Stimulated activated CD8-positive, alpha-beta memory T cell treated with anti-CD3 and anti-CD28 coated beads, Interleukin-15, amount 100 ng/mL, for 24 hours (primary cell): ENCODE results near the gene MEI1.
"Not testable (repeated sequence)": the region's sequence is repeated elsewhere in the genome, so short reads cannot be mapped to it uniquely, and the experiment has no call there.

Source experiments
- DNase-seq: peaks from one replicate; pipeline ENCODE4 v3.0.0-alpha.2; 2020; ENCODE audit warnings: low read depth

MEI1 gene

GRCh38 chr22:41699264-41700107, at the start of gene MEI1:
MEI1 (plus strand) TSS chr22:41699503; CDS start chr22:41699539, 36 bp downstream.
- peak; percentile 83 for DNase-seq

- no peak for DNase-seq
These were observed 49.1 kb upstream of the MEI1 start for GRCh38 chr22:41650229-41650628.

GRCh38 chr22:41650821-41651220, 48.5 kb upstream of the MEI1 start:
- no peak for DNase-seq

GRCh38 chr22:41654322-41654721, 45.0 kb upstream of the MEI1 start:
- no peak for DNase-seq

- no peak for DNase-seq
These were observed 42.7 kb upstream of the MEI1 start for GRCh38 chr22:41656556-41656955.

- DNase-seq, result no peak
These were observed 41.6 kb upstream of the MEI1 start for GRCh38 chr22:41657709-41658108.

GRCh38 chr22:41658869-41659268, 40.4 kb upstream of the MEI1 start:
- no peak for DNase-seq

GRCh38 chr22:41659941-41660340, 39.4 kb upstream of the MEI1 start:
- no peak for DNase-seq

GRCh38 chr22:41660416-41660815, 38.9 kb upstream of the MEI1 start:
- DNase-seq, result no peak

GRCh38 chr22:41661088-41661487, 38.2 kb upstream of the MEI1 start:
- no peak for DNase-seq

- DNase-seq, result no peak
These were observed 37.6 kb upstream of the MEI1 start for GRCh38 chr22:41661713-41662112.

- not testable (repeated sequence) for DNase-seq
These were observed 35.7 kb upstream of the MEI1 start for GRCh38 chr22:41663594-41663993.

- DNase-seq, result no peak
These were observed 34.8 kb upstream of the MEI1 start for GRCh38 chr22:41664490-41664889.

GRCh38 chr22:41664951-41665350, 34.4 kb upstream of the MEI1 start:
- DNase-seq, result no peak

GRCh38 chr22:41668971-41669911, 30.1 kb upstream of the MEI1 start:
- DNase-seq, result no peak

- DNase-seq, result not testable (repeated sequence)
These were observed 27.2 kb upstream of the MEI1 start for GRCh38 chr22:41672096-41672495.

GRCh38 chr22:41672780-41673509, 26.4 kb upstream of the MEI1 start:
- no peak for DNase-seq

- DNase-seq, result no peak
These were observed 24.4 kb upstream of the MEI1 start for GRCh38 chr22:41674846-41675340.

GRCh38 chr22:41676134-41676533, 23.2 kb upstream of the MEI1 start:
- no peak for DNase-seq

- DNase-seq, result no peak
These were observed 17.7 kb upstream of the MEI1 start for GRCh38 chr22:41681616-41682015.

- peak; percentile 69 for DNase-seq
These were observed 17.1 kb upstream of the MEI1 start for GRCh38 chr22:41682033-41682807.
